PC-3 (cell line): ENCODE data around the gene PKP2. TPM values are rescaled to one million over a fixed set of nuclear protein-coding genes. Genes with fewer than 3 reads are reported as not detected.
A peak's percentile ranks its signal among the peaks of the same experiment; 100 is the strongest.
"Not testable (repeated sequence)": the region's sequence is repeated elsewhere in the genome, so short reads cannot be mapped to it uniquely, and the experiment has no call there.

Source experiments
- ATAC-seq: fragments of 200-7000 bp; cut with Tn5 transposase; 2 replicates; pipeline ENCODE4 v1.9.1; 2020; ENCODE audit warnings: mild to moderate bottlenecking, moderate library complexity
- BruUV-seq: library from RNA; stranded (reverse); fragments of 400-500 nt; replicated peaks from 2 replicates; lab custom pipeline; 2021; lab: Mats Ljungman, UMichigan
- CTCF ChIA-PET: fragments of 300-600 bp; sonication (Branson Sonifier 250); formaldehyde crosslinking; loops from one replicate; lab custom pipeline; 2022; ENCODE audit warnings: antibody characterized with exemption; lab: Charles Lee
- POLR2A ChIA-PET: fragments of 300-600 bp; sonication (Branson Sonifier 250); formaldehyde crosslinking; loops from one replicate; lab custom pipeline; 2022; ENCODE audit warnings: antibody characterized with exemption; ENCODE audit not compliant: unreplicated experiment; lab: Charles Lee
- DNase-seq: peaks from one replicate; pipeline ENCODE4 v3.0.0-alpha.2; 2015
- H2AFZ ChIP-seq: fragments of 300-600 bp; sonication (generic); 2 replicates; pipeline ENCODE4 v1.6.0; 2016; ENCODE audit warnings: antibody characterized with exemption, low read length
- H3F3A ChIP-seq: fragments of 300-600 bp; sonication (generic); one replicate; pipeline ENCODE4 v1.6.0; 2017; ENCODE audit warnings: antibody characterized with exemption, low read length, control low read depth, mild to moderate bottlenecking; ENCODE audit not compliant: unreplicated experiment
- H3K27ac ChIP-seq: fragments of 300-600 bp; sonication (generic); 2 replicates; pipeline ENCODE4 v1.5.1; 2016; ENCODE audit warnings: mild to moderate bottlenecking, low read length
- H3K27me3 ChIP-seq: fragments of 300-600 bp; sonication (generic); 2 replicates; pipeline ENCODE4 v1.6.1; 2016; ENCODE audit warnings: low read length, mixed read lengths
- H3K36me3 ChIP-seq: fragments of 300-600 bp; sonication (generic); 2 replicates; pipeline ENCODE4 v1.6.1; 2016; ENCODE audit warnings: low read depth, mixed run types, low read length, mixed read lengths
- H3K4me1 ChIP-seq: fragments of 300-600 bp; sonication (generic); 2 replicates; pipeline ENCODE4 v1.5.1; 2016; ENCODE audit warnings: low read length; ENCODE audit not compliant: insufficient read depth
- H3K4me2 ChIP-seq: fragments of 300-600 bp; sonication (generic); 2 replicates; pipeline ENCODE4 v1.6.0; 2016; ENCODE audit warnings: low read length
- H3K4me3 ChIP-seq: fragments of 300-600 bp; sonication (generic); 2 replicates; pipeline ENCODE4 v1.5.1; 2016; ENCODE audit warnings: mild to moderate bottlenecking, low read length, mixed read lengths
- H3K79me2 ChIP-seq: fragments of 300-600 bp; sonication (generic); 2 replicates; pipeline ENCODE4 v1.6.1; 2017; ENCODE audit warnings: low read length, mixed read lengths
- H3K9ac ChIP-seq: fragments of 300-600 bp; sonication (generic); 2 replicates; pipeline ENCODE4 v1.6.0; 2016; ENCODE audit warnings: mild to moderate bottlenecking, low read length
- H3K9me2 ChIP-seq: fragments of 300-600 bp; sonication (generic); replicated peaks from 2 replicates; pipeline ENCODE4 v1.6.1; 2016; ENCODE audit warnings: mixed run types, low read length, mixed read lengths
- H3K9me3 ChIP-seq: fragments of 300-600 bp; sonication (generic); 2 replicates; pipeline ENCODE4 v1.6.1; 2016; ENCODE audit warnings: low read length, mixed read lengths
- H4K20me1 ChIP-seq: fragments of 300-600 bp; sonication (generic); 2 replicates; pipeline ENCODE4 v1.6.1; 2016; ENCODE audit warnings: low read length, mixed read lengths
- EZH2 ChIP-seq: fragments of 300-600 bp; sonication (generic); IDR thresholded peaks from one replicate; pipeline ENCODE4 v1.6.1; 2017; ENCODE audit warnings: antibody characterized with exemption, mild to moderate bottlenecking, low read length; ENCODE audit not compliant: unreplicated experiment
- EZH2phosphoT487 ChIP-seq: fragments of 300-600 bp; sonication (generic); IDR thresholded peaks from 2 replicates; pipeline ENCODE4 v1.6.1; 2018; ENCODE audit warnings: mild to moderate bottlenecking, antibody characterized with exemption, low read length, borderline replicate concordance
- intact Hi-C: fragments of 100-400 bp; cut with micrococcal nuclease; formaldehyde crosslinking; loops from 2 replicates; pipeline ENCODE4 v1.9.0; 2023
- total RNA-seq: library from RNA; depleted of rRNA; stranded (reverse); fragments of >200 nt; gene quantifications from 2 replicates; pipeline ENCODE4 v1.2.3, GENCODE V29; 2014
- TF ChIP-seq, protein P1 (sequence below): fragments of 300-600 bp; sonication (generic); conservative IDR thresholded peaks from 2 replicates; pipeline ENCODE4 v1.5.1; 2017; ENCODE audit warnings: antibody characterized with exemption, low read depth, mild to moderate bottlenecking, low read length

PKP2 gene
- total RNA-seq, 1 experiment from 2014 or later: 12.7 TPM

- H4K20me1 ChIP-seq: no peaks in the 10 kb centered on the region
- ATAC-seq (no peak), DNase-seq (no peak)
- H3K9me3 ChIP-seq: no peaks in the 10 kb centered on the region
- no peaks in the 10 kb centered on the region for H3K36me3 ChIP-seq
- H3K79me2 ChIP-seq: no peaks in the 10 kb centered on the region
- H3K27ac ChIP-seq: no peak overlapping the region
- H3K9me2 ChIP-seq: no peaks in the 10 kb centered on the region
- H3K4me1 ChIP-seq: no peaks in the 10 kb centered on the region
- H3K4me2 ChIP-seq: no peak overlapping the region
- H3K9ac ChIP-seq: no peak overlapping the region
- TF ChIP-seq EZH2phosphoT487 (no peak), EZH2 (no peak)
- TF ChIP-seq, protein P1, sequence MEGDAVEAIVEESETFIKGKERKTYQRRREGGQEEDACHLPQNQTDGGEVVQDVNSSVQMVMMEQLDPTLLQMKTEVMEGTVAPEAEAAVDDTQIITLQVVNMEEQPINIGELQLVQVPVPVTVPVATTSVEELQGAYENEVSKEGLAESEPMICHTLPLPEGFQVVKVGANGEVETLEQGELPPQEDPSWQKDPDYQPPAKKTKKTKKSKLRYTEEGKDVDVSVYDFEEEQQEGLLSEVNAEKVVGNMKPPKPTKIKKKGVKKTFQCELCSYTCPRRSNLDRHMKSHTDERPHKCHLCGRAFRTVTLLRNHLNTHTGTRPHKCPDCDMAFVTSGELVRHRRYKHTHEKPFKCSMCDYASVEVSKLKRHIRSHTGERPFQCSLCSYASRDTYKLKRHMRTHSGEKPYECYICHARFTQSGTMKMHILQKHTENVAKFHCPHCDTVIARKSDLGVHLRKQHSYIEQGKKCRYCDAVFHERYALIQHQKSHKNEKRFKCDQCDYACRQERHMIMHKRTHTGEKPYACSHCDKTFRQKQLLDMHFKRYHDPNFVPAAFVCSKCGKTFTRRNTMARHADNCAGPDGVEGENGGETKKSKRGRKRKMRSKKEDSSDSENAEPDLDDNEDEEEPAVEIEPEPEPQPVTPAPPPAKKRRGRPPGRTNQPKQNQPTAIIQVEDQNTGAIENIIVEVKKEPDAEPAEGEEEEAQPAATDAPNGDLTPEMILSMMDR: no peak
- H3F3A ChIP-seq: no peaks in the 10 kb centered on the region
- no peaks in the 10 kb centered on the region for H3K27me3 ChIP-seq
- ChIA-PET CTCF (no interaction called here), POLR2A (no interaction called here)
- H3K4me3 ChIP-seq: no peak overlapping the region
- H2AFZ ChIP-seq: no peak overlapping the region
- BruUV-seq: no TSS peak
- intact Hi-C loops: no loop called here
Observed at GRCh38 chr12:32881107-32881506, 15.5 kb downstream of the PKP2 start.

DNA sequence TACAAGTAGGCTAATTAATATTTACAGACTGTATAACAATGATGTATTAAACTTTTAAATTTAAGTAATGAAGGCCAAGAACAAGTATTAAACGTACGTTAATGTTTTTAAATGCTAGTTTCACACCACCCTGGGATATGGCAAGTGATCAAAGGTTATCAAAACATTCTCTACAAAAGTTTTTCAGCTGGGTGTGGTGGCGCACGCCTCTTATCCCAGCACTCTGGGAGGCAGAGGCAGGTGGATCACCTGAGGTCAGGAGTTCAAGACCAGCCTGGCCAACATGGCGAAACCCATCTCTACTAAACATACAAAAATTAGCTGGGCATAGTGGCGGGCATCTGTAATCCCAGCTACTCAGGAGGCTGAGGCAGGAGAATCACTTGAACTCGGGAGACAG, 17.5 kb downstream of the PKP2 start:
- Histone ChIP-seq H3K27ac (peak overlapping the region; percentile 25; the same call in 1 of the 2 replicates), H3K9ac (peak overlapping the region; percentile 15; the same call in 1 of the 2 replicates)
- POLR2A ChIA-PET, H3K79me2 ChIP-seq, H3K27me3 ChIP-seq, H3K36me3 ChIP-seq, intact Hi-C loops, H3K9me3 ChIP-seq, H3K4me2 ChIP-seq, BruUV-seq, H3K4me3 ChIP-seq, CTCF ChIA-PET, H3K4me1 ChIP-seq, H4K20me1 ChIP-seq, H3F3A ChIP-seq, ATAC-seq, H3K9me2 ChIP-seq, H2AFZ ChIP-seq, DNase-seq: not testable (repeated sequence)

DNA sequence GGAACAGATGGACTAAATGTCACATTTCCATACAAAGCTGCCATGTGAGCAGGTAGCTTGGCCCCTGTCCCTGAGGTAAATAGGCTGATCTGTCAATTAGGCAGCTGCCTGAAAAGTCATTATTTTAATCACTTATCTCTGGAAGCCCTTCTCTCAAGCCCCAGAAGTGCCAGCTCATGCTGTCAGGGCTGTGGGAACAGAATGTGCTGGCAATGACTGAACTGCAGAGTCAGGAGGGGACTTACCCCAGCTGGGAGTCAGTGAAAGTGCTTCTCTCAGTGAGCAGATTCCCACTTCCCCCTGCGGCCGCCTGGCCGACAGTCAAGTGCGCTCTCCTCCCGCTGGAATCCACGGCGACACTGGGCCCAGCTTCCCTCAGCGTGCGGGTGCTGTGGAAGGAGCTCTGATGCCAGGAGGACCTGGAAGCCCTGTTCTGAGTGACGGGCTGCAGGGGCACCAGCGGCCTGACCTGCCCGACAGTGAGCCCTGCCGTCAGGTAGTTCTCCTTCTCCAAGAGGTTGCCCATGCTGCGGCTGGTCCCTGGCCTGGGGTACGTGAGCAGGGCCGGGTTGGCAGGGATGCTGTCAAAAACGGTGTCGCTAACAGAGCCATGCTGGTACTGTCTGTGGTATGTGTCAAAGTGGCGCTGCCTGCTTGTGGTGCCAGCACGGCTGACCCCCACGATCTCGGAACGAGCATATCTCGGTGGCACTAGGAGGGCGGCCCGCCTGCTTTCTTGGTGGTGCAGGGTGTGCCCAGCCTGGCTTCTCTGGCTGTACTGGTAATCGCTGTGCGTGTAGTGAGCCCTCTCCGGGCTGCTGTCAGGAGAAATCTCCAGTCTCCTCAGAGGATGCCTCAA, 18.7 kb downstream of the PKP2 start:
- TF ChIP-seq, protein P1: no peak
- no peak for TF ChIP-seq EZH2phosphoT487
- TF ChIP-seq EZH2: no peak
- Histone ChIP-seq H3K27me3 (no peaks in the 10 kb centered on the region), H3K9ac (no peak overlapping the region), H3K9me2 (no peaks in the 10 kb centered on the region), H3K4me3 (no peak overlapping the region), H3K79me2 (no peaks in the 10 kb centered on the region), H3F3A (no peaks in the 10 kb centered on the region), H3K4me1 (no peaks in the 10 kb centered on the region), H3K27ac (peak overlapping the region; percentile 34), H4K20me1 (no peaks in the 10 kb centered on the region), H3K36me3 (no peaks in the 10 kb centered on the region), H2AFZ (no peak overlapping the region), H3K4me2 (no peak overlapping the region), H3K9me3 (no peaks in the 10 kb centered on the region)
- BruUV-seq: TSS peak; percentile 52
- ATAC-seq (no peak), DNase-seq (no peak)
- intact Hi-C loops: no loop called here
- ChIA-PET POLR2A (no interaction called here), CTCF (no interaction called here)
